GOT3 (cell line): ENCODE measurements around the gene NUP93.

Experiments
- DNase-seq: peaks from one replicate; lab custom pipeline; 2025; ENCODE audit warnings: mixed read lengths; lab: John Stamatoyannopoulos, UW

Gene NUP93

GRCh38 chr16:56729735-56730662, at the start of gene NUP93:
TSS of gene NUP93 (plus strand) at chr16:56730129. CDS start at chr16:56748248, 18,119 bp downstream.
- DNase-seq = peak; percentile 68

GRCh38 chr16:56681939-56682702, 47.8 kb upstream of the NUP93 start, which contains the start of gene MT1X:
TSS of gene MT1X (plus strand) at chr16:56682470. CDS start at chr16:56682541, 71 bp downstream.
- DNase-seq = peak; percentile 76

GRCh38 chr16:56682703-56683397, 47.1 kb upstream of the NUP93 start:
- no peak for DNase-seq

- DNase-seq = no peak
These were observed 46.3 kb upstream of the NUP93 start for GRCh38 chr16:56683424-56684172.

- DNase-seq = no peak
These were observed 45.5 kb upstream of the NUP93 start for GRCh38 chr16:56684256-56684925.

- no peak for DNase-seq
These were observed 44.9 kb upstream of the NUP93 start for GRCh38 chr16:56684926-56685590.

GRCh38 chr16:56686758-56687157, 43.2 kb upstream of the NUP93 start:
- no peak for DNase-seq

- DNase-seq = no peak
These were observed 41.2 kb upstream of the NUP93 start for GRCh38 chr16:56688762-56689161.

- no peak for DNase-seq
These were observed 40.8 kb upstream of the NUP93 start for GRCh38 chr16:56689171-56689570.

GRCh38 chr16:56690420-56691122, 39.4 kb upstream of the NUP93 start:
- DNase-seq = no peak

- DNase-seq = no peak
These were observed 38.0 kb upstream of the NUP93 start for GRCh38 chr16:56691885-56692284.

- DNase-seq = no peak
These were observed 34.7 kb upstream of the NUP93 start for GRCh38 chr16:56695246-56695645.

- no peak for DNase-seq
These were observed 32.3 kb upstream of the NUP93 start for GRCh38 chr16:56697456-56698155.

- DNase-seq = no peak
These were observed 29.7 kb upstream of the NUP93 start for GRCh38 chr16:56700195-56700594.

- DNase-seq = no peak
These were observed 29.3 kb upstream of the NUP93 start for GRCh38 chr16:56700631-56701030.

GRCh38 chr16:56701534-56701933, 28.4 kb upstream of the NUP93 start:
- DNase-seq = no peak

GRCh38 chr16:56702836-56703235, 27.1 kb upstream of the NUP93 start:
- no peak for DNase-seq

GRCh38 chr16:56708525-56709442, 21.1 kb upstream of the NUP93 start:
- no peak for DNase-seq
